Liver (tissue), 9 donors: ENCODE measurements around the gene SCAMP4. TPM values are rescaled to one million over a fixed set of nuclear protein-coding genes. Genes with fewer than 3 reads are reported as not detected.

Experiments
- DNase-seq: peaks from one replicate; pipeline ENCODE4 v3.0.0-alpha.2; 2017; ENCODE audit warnings: low spot score
- H3K27ac ChIP-seq, 2 donors: one replicate each; pipeline ENCODE4 v1.7.0; 2013; ENCODE audit warnings: inconsistent platforms in 2 of 2, low read length in 2 of 2, control low read depth in 1 of 2, low read depth in 1 of 2, mild to moderate bottlenecking in 1 of 2
- H3K27me3 ChIP-seq, 4 donors: one replicate each; pipeline versions ENCODE4 v1.6.1 to v1.7.0; 2013; ENCODE audit warnings: low read length in 3 of 4, inconsistent platforms in 1 of 4, mild to moderate bottlenecking in 1 of 4, moderate library complexity in 1 of 4; ENCODE audit not compliant: control insufficient read depth in 4 of 4, insufficient read depth in 4 of 4
- H3K36me3 ChIP-seq, 4 donors: one replicate each; pipeline versions ENCODE4 v1.6.1 to v1.7.0; 2013; ENCODE audit warnings: low read length in 3 of 4, mild to moderate bottlenecking in 3 of 4, low read depth in 1 of 4, moderate library complexity in 1 of 4; ENCODE audit not compliant: control insufficient read depth in 4 of 4, insufficient read depth in 3 of 4
- H3K4me1 ChIP-seq, 4 donors: one replicate each; pipeline versions ENCODE4 v1.6.1 to v1.7.0; 2013; ENCODE audit warnings: low read length in 3 of 4, mild to moderate bottlenecking in 3 of 4, moderate library complexity in 1 of 4; ENCODE audit not compliant: control insufficient read depth in 4 of 4, insufficient read depth in 4 of 4
- H3K4me3 ChIP-seq, 3 donors: one replicate each; pipeline versions ENCODE4 v1.6.1 to v1.7.0; 2013; ENCODE audit warnings: low read length in 3 of 3, control low read depth in 1 of 3, low read depth in 1 of 3, mild to moderate bottlenecking in 1 of 3
- H3K9ac ChIP-seq, 2 donors: one replicate each; pipeline ENCODE4 v1.7.0; 2013; ENCODE audit warnings: low read length in 2 of 2, mild to moderate bottlenecking in 2 of 2, moderate library complexity in 2 of 2, control low read depth in 1 of 2, low read depth in 1 of 2
- H3K9me3 ChIP-seq, 4 donors: one replicate each; pipeline versions ENCODE4 v1.6.1 to v1.7.0; 2013; ENCODE audit warnings: low read length in 3 of 4; ENCODE audit not compliant: control insufficient read depth in 4 of 4
- EGR1 ChIP-seq, 2 donors: IDR thresholded peaks; 2 replicates each; pipeline ENCODE4 v1.6.1; 2016 to 2018; ENCODE audit warnings: antibody characterized with exemption in 2 of 2, low read depth in 2 of 2
- FOXA1 ChIP-seq: IDR thresholded peaks from 2 replicates; pipeline ENCODE4 v1.6.1; 2016; ENCODE audit warnings: antibody characterized with exemption
- FOXA2 ChIP-seq: IDR thresholded peaks from 2 replicates; pipeline ENCODE4 v1.6.1; 2016; ENCODE audit warnings: antibody characterized with exemption
- GABPA ChIP-seq, 2 donors: IDR thresholded peaks in 1 of 2; conservative IDR thresholded peaks in 1 of 2; 2 replicates each; pipeline ENCODE4 v1.6.1; 2016; ENCODE audit warnings: antibody characterized with exemption in 2 of 2, mild to moderate bottlenecking in 1 of 2, moderate library complexity in 1 of 2
- HNF4A ChIP-seq, 2 donors: conservative IDR thresholded peaks; 2 replicates each; pipeline ENCODE4 v1.6.1; 2016; ENCODE audit warnings: antibody characterized with exemption in 2 of 2, mild to moderate bottlenecking in 2 of 2
- HNF4G ChIP-seq: IDR thresholded peaks from 2 replicates; pipeline ENCODE4 v1.6.1; 2016; ENCODE audit warnings: antibody characterized with exemption
- NR2F2 ChIP-seq: IDR thresholded peaks from 2 replicates; pipeline ENCODE4 v1.6.1; 2016; ENCODE audit warnings: antibody characterized with exemption
- RAD21 ChIP-seq, 2 donors: IDR thresholded peaks; 2 replicates each; pipeline ENCODE4 v1.6.1; 2016; ENCODE audit warnings: antibody characterized with exemption in 2 of 2, mild to moderate bottlenecking in 2 of 2
- REST ChIP-seq: IDR thresholded peaks from 2 replicates; pipeline ENCODE4 v1.6.1; 2016; ENCODE audit warnings: antibody characterized with exemption, mild to moderate bottlenecking
- SP1 ChIP-seq: IDR thresholded peaks from 2 replicates; pipeline ENCODE4 v1.6.1; 2018; ENCODE audit warnings: antibody characterized with exemption, mild to moderate bottlenecking
- TAF1 ChIP-seq: conservative IDR thresholded peaks from 2 replicates; pipeline ENCODE4 v1.6.1; 2016; ENCODE audit warnings: antibody characterized with exemption, mild to moderate bottlenecking
- YY1 ChIP-seq: IDR thresholded peaks from 2 replicates; pipeline ENCODE4 v1.6.1; 2016; ENCODE audit warnings: antibody characterized with exemption, mild to moderate bottlenecking
- WGBS: extraction: QIAGEN DNeasy Blood & Tissue Kit; methylation state at CpG from one replicate; pipeline ENCODE4 v1.1.7; 2013; 5-methylcytosine and 5-hydroxymethylcytosine counted together
- polyA plus RNA-seq, 2 donors: library from polyadenylated mRNA; stranded (reverse) in 1 of 2; unstranded in 1 of 2; fragments of 200-250 nt in 1 of 2; fragments of >200 nt in 1 of 2; fragmentation: Nextera tagmentation in 1 of 2; extraction: Ambion mirVana in 1 of 2; gene quantifications; one replicate each; pipeline versions ENCODE4 v1.2.1 to v1.2.3, GENCODE V29; 2013 to 2015
- total RNA-seq, 2 donors: library from RNA; depleted of rRNA; stranded (reverse); fragments of >200 nt; gene quantifications; one replicate each; pipeline ENCODE4 v1.2.3, GENCODE V29; 2014
- TF ChIP-seq, protein P1 (sequence below): IDR thresholded peaks from 2 replicates; pipeline ENCODE4 v1.6.1; 2016; ENCODE audit warnings: antibody characterized with exemption
- TF ChIP-seq, protein P2 (sequence below): IDR thresholded peaks from 2 replicates; pipeline ENCODE4 v1.6.1; 2016; ENCODE audit warnings: antibody characterized with exemption
- TF ChIP-seq, protein P3 (sequence below): fragments of 150-350 bp; IDR thresholded peaks from 2 replicates; pipeline ENCODE4 v1.5.1; 2017; ENCODE audit warnings: improper control_type of control experiment, low read depth, low read length; ENCODE audit not compliant: missing input control
- donor health status: healthy.
- donor health status: healthy.
- donor health status: healthy.
- donor health status: healthy.
- donor health status: healthy.

Gene SCAMP4
- total and polyA plus RNA-seq, 4 donors, result 13.0 to 22.1 (median 16.6) TPM

DNA sequence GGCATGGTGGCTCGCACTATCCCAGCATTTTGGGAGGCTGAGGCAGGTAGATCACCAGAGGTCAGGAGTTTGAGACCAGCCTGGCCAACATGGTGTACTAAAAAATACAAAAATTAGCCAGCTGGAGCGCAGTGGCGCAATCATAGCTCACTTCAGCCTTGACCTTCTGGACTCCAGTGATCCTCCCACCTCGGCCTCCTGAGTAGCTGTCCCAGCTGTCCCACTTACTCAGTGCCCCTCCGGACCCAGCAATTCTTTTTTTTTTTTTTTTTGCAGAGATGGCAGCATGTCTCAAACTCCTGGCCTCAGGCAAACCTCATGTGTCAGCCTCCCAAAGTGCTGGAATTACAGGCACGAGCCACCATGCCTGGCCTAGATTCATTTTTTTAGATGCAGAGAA lies 2.3 kb upstream of the SCAMP4 start:
- TF ChIP-seq HNF4A (conservative IDR thresholded peaks at IDR 0.05), result peak in 1 of 2 donors; percentile 11
- TF ChIP-seq, protein P1, sequence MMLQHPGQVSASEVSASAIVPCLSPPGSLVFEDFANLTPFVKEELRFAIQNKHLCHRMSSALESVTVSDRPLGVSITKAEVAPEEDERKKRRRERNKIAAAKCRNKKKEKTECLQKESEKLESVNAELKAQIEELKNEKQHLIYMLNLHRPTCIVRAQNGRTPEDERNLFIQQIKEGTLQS, result no peak

GRCh38 chr19:1904860-1905109 lies 414 bp upstream of the SCAMP4 start:
- H3K27me3 ChIP-seq, result no peaks in the 10 kb centered on the region
- no peak overlapping the region for H3K9ac ChIP-seq
- H3K4me1 ChIP-seq, result peaks cover 3 to 10% (median 6%) of the 10 kb centered on the region in 4 donors
- TF ChIP-seq YY1 (no peak), NR2F2 (no peak), FOXA2 (no peak), RAD21 (IDR thresholded peaks at IDR 0.05) (no peak), HNF4G (no peak), EGR1 (IDR thresholded peaks at IDR 0.05; ENCODE audit: low read depth in 2 of 2) (no peak)
- TF ChIP-seq, protein P2, sequence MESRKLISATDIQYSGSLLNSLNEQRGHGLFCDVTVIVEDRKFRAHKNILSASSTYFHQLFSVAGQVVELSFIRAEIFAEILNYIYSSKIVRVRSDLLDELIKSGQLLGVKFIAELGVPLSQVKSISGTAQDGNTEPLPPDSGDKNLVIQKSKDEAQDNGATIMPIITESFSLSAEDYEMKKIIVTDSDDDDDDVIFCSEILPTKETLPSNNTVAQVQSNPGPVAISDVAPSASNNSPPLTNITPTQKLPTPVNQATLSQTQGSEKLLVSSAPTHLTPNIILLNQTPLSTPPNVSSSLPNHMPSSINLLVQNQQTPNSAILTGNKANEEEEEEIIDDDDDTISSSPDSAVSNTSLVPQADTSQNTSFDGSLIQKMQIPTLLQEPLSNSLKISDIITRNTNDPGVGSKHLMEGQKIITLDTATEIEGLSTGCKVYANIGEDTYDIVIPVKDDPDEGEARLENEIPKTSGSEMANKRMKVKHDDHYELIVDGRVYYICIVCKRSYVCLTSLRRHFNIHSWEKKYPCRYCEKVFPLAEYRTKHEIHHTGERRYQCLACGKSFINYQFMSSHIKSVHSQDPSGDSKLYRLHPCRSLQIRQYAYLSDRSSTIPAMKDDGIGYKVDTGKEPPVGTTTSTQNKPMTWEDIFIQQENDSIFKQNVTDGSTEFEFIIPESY, result no peak
- TF ChIP-seq, protein P1, result no peak
- WGBS, result 47% methylated on average over 8 of the region's 8 CpGs
- no peaks in the 10 kb centered on the region for H3K36me3 ChIP-seq
- DNase-seq, result no peak
- H3K9me3 ChIP-seq, result no peaks in the 10 kb centered on the region
- H3K27ac ChIP-seq, result peak overlapping the region; percentile 82 to 84
- no peak overlapping the region for H3K4me3 ChIP-seq

More for the DNA sequence above, 2.3 kb upstream of the SCAMP4 start:
- Histone ChIP-seq H3K4me3 (no peak overlapping the region), H3K9me3 (no peaks in the 10 kb centered on the region), H3K27me3 (no peaks in the 10 kb centered on the region), H3K36me3 (no peaks in the 10 kb centered on the region), H3K27ac (no peak overlapping the region), H3K4me1 (peaks cover 3 to 7% (median 6%) of the 10 kb centered on the region in 4 donors), H3K9ac (no peak overlapping the region)
- 81% methylated on average over 6 of the region's 6 CpGs for WGBS
- DNase-seq, result no peak

GRCh38 chr19:1905863-1906375 lies 720 bp downstream of the SCAMP4 start:
- peak overlapping the region; percentile 60 to 72 (median 69) for H3K4me3 ChIP-seq
- WGBS, result 84% methylated on average over 15 of the region's 15 CpGs
- peaks cover 3 to 11% (median 7%) of the 10 kb centered on the region in 4 donors for H3K4me1 ChIP-seq
- H3K36me3 ChIP-seq, result no peaks in the 10 kb centered on the region
- DNase-seq, result no peak
- no peaks in the 10 kb centered on the region for H3K9me3 ChIP-seq
- TF ChIP-seq NR2F2, result peak; percentile 6
- TF ChIP-seq GABPA (IDR thresholded peaks at IDR 0.05 in 1 of 2, conservative IDR thresholded peaks at IDR 0.05 in 1 of 2), result no peak
- no peak for TF ChIP-seq SP1
- H3K27ac ChIP-seq, result peak overlapping the region; percentile 82 to 84
- no peaks in the 10 kb centered on the region for H3K27me3 ChIP-seq
- H3K9ac ChIP-seq, result peak overlapping the region; percentile 1 to 77

DNA sequence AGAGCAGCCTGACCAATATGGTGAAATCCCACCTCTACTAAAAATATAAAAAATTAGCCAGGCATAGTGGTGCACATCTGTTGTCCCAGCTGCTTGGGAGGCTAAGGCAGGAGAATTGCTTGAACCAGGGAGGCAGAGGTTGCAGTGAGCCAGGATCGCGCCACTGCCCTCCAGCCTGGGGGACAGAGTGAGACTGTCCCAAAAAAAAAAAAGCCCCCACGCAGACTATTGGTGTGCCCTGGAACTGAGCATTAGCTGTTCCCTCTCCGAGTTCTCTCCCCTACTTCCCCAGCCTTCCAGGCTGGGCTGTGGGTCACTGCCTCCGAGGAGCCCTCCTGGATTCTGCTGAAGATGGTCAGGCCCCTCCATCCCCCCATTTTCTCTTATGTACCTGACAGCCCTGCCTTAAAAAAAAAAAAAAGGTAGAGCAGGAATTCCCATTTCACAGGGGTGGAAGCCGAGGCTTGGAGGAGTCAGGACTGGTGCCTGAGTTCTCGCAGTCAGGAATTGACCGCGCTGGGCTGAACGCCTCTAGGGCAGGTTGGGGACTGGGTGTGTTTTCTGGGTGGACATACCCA lies 1.9 kb downstream of the SCAMP4 start:
- H3K27ac ChIP-seq, result peak overlapping the region in 1 of 2 donors; percentile 3
- H3K4me1 ChIP-seq, result peaks cover 3 to 11% (median 7%) of the 10 kb centered on the region in 4 donors
- H3K4me3 ChIP-seq, result no peak overlapping the region
- DNase-seq, result no peak
- H3K9ac ChIP-seq, result no peak overlapping the region
- H3K36me3 ChIP-seq, result peaks cover 0 to under 1% (median 0%) of the 10 kb centered on the region in 4 donors
- H3K27me3 ChIP-seq, result no peaks in the 10 kb centered on the region
- H3K9me3 ChIP-seq, result no peaks in the 10 kb centered on the region
- 92% methylated on average over 10 of the region's 10 CpGs for WGBS
- TF ChIP-seq TAF1 (no peak), HNF4G (no peak), FOXA2 (no peak), YY1 (no peak), SP1 (no peak), EGR1 (IDR thresholded peaks at IDR 0.05; ENCODE audit: low read depth in 2 of 2) (no peak), REST (no peak), HNF4A (conservative IDR thresholded peaks at IDR 0.05) (no peak), FOXA1 (no peak)
- TF ChIP-seq, protein P3, sequence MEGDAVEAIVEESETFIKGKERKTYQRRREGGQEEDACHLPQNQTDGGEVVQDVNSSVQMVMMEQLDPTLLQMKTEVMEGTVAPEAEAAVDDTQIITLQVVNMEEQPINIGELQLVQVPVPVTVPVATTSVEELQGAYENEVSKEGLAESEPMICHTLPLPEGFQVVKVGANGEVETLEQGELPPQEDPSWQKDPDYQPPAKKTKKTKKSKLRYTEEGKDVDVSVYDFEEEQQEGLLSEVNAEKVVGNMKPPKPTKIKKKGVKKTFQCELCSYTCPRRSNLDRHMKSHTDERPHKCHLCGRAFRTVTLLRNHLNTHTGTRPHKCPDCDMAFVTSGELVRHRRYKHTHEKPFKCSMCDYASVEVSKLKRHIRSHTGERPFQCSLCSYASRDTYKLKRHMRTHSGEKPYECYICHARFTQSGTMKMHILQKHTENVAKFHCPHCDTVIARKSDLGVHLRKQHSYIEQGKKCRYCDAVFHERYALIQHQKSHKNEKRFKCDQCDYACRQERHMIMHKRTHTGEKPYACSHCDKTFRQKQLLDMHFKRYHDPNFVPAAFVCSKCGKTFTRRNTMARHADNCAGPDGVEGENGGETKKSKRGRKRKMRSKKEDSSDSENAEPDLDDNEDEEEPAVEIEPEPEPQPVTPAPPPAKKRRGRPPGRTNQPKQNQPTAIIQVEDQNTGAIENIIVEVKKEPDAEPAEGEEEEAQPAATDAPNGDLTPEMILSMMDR, result no peak
